ENCODE results near the gene SH2D6. TPM values are rescaled to one million over a fixed set of nuclear protein-coding genes. Genes with fewer than 3 reads are reported as not detected.
A peak's percentile ranks its signal among the peaks of the same experiment; 100 is the strongest.

SH2D6 gene
- total and polyA plus RNA-seq, 2 experiments from 2014 or later, result 0.31 TPM; not detected in 1

DNA sequence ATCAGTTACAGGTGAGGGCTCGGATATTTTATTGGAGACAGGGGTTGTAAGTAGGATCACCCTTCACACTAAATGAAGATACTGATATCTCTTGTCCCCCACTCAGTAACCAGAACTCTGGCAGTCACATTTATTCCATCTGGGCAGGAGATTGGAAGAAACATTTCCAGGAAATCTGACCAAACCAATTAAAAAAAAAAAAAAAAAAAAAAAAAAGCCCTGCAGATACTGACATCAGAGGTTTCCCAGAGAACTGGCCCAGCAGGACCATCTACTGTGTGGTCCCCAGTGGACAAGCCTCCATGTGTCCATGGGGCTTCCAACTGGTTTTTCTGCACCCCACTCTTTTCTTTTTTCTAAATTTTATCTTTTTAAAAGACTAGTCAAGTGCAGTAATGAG lies 41.3 kb downstream of the SH2D6 start:
- Histone ChIP-seq H3K27ac (no peak overlapping the region), H3K9me2 (ENCODE audit: insufficient read depth) (no peaks in the 10 kb centered on the region), H3K79me2 (ENCODE audit: insufficient read depth) (no peaks in the 10 kb centered on the region), H3K27me3 (replicated peaks; ENCODE audit: insufficient read depth) (no peaks in the 10 kb centered on the region), H3K4me1 (ENCODE audit: insufficient read depth) (peaks cover 17% of the 10 kb centered on the region), H3K9me3 (ENCODE audit: low read depth) (no peaks in the 10 kb centered on the region), H3F3A (ENCODE audit: insufficient read depth) (peaks cover 13% of the 10 kb centered on the region; the same call in 1 of the 2 replicates), H4K20me1 (ENCODE audit: insufficient read depth) (no peaks in the 10 kb centered on the region), H2AFZ (no peak overlapping the region), H3K9ac (no peak overlapping the region), H3K4me2 (ENCODE audit: unreplicated experiment) (no peak overlapping the region), H3K36me3 (ENCODE audit: low read depth) (no peaks in the 10 kb centered on the region), H3K4me3 (no peak overlapping the region)
- in situ Hi-C loops (cut with MboI), result no loop called here
- TF ChIP-seq EZH2phosphoT487 (IDR thresholded peaks at IDR 0.05; ENCODE audit: insufficient read depth, low read depth), result no peak
- no peak for TF ChIP-seq EZH2 (IDR thresholded peaks at IDR 0.05; ENCODE audit: insufficient read depth, poor library complexity, severe bottlenecking)
- DNase-seq, result no peak
- WGBS, 2 experiments (ENCODE audit: low coverage in 1 of 2, low lambda C conversion rate in 2 of 2, missing lambda C conversion rate in 2 of 2), result 43 to 50% methylated on average over 1 of the region's 1 CpG

- Histone ChIP-seq H3K27me3 (replicated peaks; ENCODE audit: insufficient read depth) (no peaks in the 10 kb centered on the region), H3K9me3 (ENCODE audit: low read depth) (no peaks in the 10 kb centered on the region), H3K4me3 (no peak overlapping the region), H2AFZ (no peak overlapping the region), H3K79me2 (ENCODE audit: insufficient read depth) (no peaks in the 10 kb centered on the region), H3K27ac (no peak overlapping the region), H3K36me3 (ENCODE audit: low read depth) (no peaks in the 10 kb centered on the region), H4K20me1 (ENCODE audit: insufficient read depth) (no peaks in the 10 kb centered on the region), H3F3A (ENCODE audit: insufficient read depth) (peaks cover 8% of the 10 kb centered on the region; the same call in 1 of the 2 replicates), H3K4me1 (ENCODE audit: insufficient read depth) (peaks cover 11% of the 10 kb centered on the region), H3K9me2 (ENCODE audit: insufficient read depth) (no peaks in the 10 kb centered on the region), H3K9ac (no peak overlapping the region), H3K4me2 (ENCODE audit: unreplicated experiment) (no peak overlapping the region)
- in situ Hi-C loops (cut with MboI), result no loop called here
- no peak for DNase-seq
- TF ChIP-seq EZH2 (IDR thresholded peaks at IDR 0.05; ENCODE audit: insufficient read depth, poor library complexity, severe bottlenecking) (no peak), EZH2phosphoT487 (IDR thresholded peaks at IDR 0.05; ENCODE audit: insufficient read depth, low read depth) (no peak)
- WGBS, 2 experiments (ENCODE audit: low coverage in 1 of 2, low lambda C conversion rate in 2 of 2, missing lambda C conversion rate in 2 of 2), result 93 to 100% methylated on average over 2 of the region's 2 CpGs
Observed at GRCh38 chr2:85462322-85462721, 43.8 kb downstream of the SH2D6 start.

DNA sequence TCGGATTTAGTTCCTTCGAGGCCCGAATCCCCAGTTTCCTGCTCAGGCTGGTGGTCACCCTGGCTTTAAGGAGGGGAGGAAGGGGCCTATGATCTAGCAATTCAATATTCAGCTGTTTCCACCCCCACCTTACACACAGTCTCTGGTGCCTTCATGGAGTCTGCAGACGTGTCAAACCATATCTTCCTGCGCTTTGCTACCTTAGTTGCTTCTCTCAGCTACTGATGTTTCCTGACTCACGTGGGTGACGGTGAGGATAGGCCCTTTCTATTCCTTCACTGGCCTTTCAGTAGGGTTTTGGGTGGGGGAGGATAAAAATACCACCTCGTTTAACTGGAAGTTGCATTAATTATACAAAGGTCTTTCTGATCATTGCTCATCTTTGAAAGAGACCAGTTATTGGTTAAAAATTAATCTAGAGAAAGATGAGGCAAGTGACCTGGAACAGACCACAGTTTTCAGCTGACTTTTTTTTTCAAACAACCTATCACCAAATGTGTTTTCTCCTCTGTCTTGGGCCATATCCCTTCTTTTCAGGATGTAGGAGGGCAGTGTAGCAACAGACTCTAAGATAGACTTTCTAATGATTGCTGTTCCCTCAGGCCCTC lies 49.7 kb downstream of the SH2D6 start:
- Histone ChIP-seq H3K79me2 (ENCODE audit: insufficient read depth) (no peaks in the 10 kb centered on the region), H3K4me1 (ENCODE audit: insufficient read depth) (peaks cover 15% of the 10 kb centered on the region), H3K36me3 (ENCODE audit: low read depth) (no peaks in the 10 kb centered on the region), H3K4me2 (ENCODE audit: unreplicated experiment) (no peak overlapping the region), H2AFZ (peak overlapping the region; percentile 65), H3K9me3 (ENCODE audit: low read depth) (no peaks in the 10 kb centered on the region), H3F3A (ENCODE audit: insufficient read depth) (no peaks in the 10 kb centered on the region), H3K9me2 (ENCODE audit: insufficient read depth) (no peaks in the 10 kb centered on the region), H3K4me3 (no peak overlapping the region), H3K27ac (no peak overlapping the region), H3K27me3 (replicated peaks; ENCODE audit: insufficient read depth) (no peaks in the 10 kb centered on the region), H4K20me1 (ENCODE audit: insufficient read depth) (no peaks in the 10 kb centered on the region), H3K9ac (no peak overlapping the region)
- no peak for DNase-seq
- TF ChIP-seq EZH2phosphoT487 (IDR thresholded peaks at IDR 0.05; ENCODE audit: insufficient read depth, low read depth) (no peak), EZH2 (IDR thresholded peaks at IDR 0.05; ENCODE audit: insufficient read depth, poor library complexity, severe bottlenecking) (no peak)
- in situ Hi-C loops (cut with MboI), result no loop called here
- 79 to 81% methylated on average over 8 of the region's 8 CpGs for WGBS, 2 experiments (ENCODE audit: low coverage in 1 of 2, low lambda C conversion rate in 2 of 2, missing lambda C conversion rate in 2 of 2)

GRCh38 chr2:85468704-85469349 lies 50.3 kb downstream of the SH2D6 start:
- 80 to 81% methylated on average over 12 of the region's 12 CpGs for WGBS, 2 experiments (ENCODE audit: low coverage in 1 of 2, low lambda C conversion rate in 2 of 2, missing lambda C conversion rate in 2 of 2)
- TF ChIP-seq EZH2 (IDR thresholded peaks at IDR 0.05; ENCODE audit: insufficient read depth, poor library complexity, severe bottlenecking), result no peak
- no peak for TF ChIP-seq EZH2phosphoT487 (IDR thresholded peaks at IDR 0.05; ENCODE audit: insufficient read depth, low read depth)

More at GRCh38 chr2:85468704-85469349, 50.3 kb downstream of the SH2D6 start:
- Histone ChIP-seq H3F3A (ENCODE audit: insufficient read depth) (no peaks in the 10 kb centered on the region), H3K36me3 (ENCODE audit: low read depth) (no peaks in the 10 kb centered on the region), H3K79me2 (ENCODE audit: insufficient read depth) (no peaks in the 10 kb centered on the region), H3K9me2 (ENCODE audit: insufficient read depth) (no peaks in the 10 kb centered on the region), H3K4me3 (no peak overlapping the region), H3K27me3 (replicated peaks; ENCODE audit: insufficient read depth) (no peaks in the 10 kb centered on the region), H2AFZ (peak overlapping the region; percentile 65), H4K20me1 (ENCODE audit: insufficient read depth) (no peaks in the 10 kb centered on the region), H3K4me1 (ENCODE audit: insufficient read depth) (peaks cover 15% of the 10 kb centered on the region), H3K27ac (no peak overlapping the region), H3K9me3 (ENCODE audit: low read depth) (no peaks in the 10 kb centered on the region), H3K9ac (no peak overlapping the region), H3K4me2 (ENCODE audit: unreplicated experiment) (no peak overlapping the region)
- in situ Hi-C loops (cut with MboI), result no loop called here
- DNase-seq, result peak; percentile 65

Data from GM23248 (cell line).